ENCODE results near the gene COBLL1. TPM values are rescaled to one million over a fixed set of nuclear protein-coding genes. Genes with fewer than 3 reads are reported as not detected.

Gene COBLL1
- total RNA-seq, 1 experiment from 2014 or later, result 5.9 TPM

GRCh38 chr2:164719996-164720941 is 121.4 kb downstream of the COBLL1 start:
- no peak overlapping the region for H4K5ac ChIP-seq (ENCODE audit: insufficient read length, low read depth, low read length)
- no peak overlapping the region for H3K27ac Mint-ChIP-seq
- no peak overlapping the region for H2BK20ac ChIP-seq (ENCODE audit: low read depth, low read length, poor library complexity, severe bottlenecking)
- no peak overlapping the region for H2AK5ac ChIP-seq (ENCODE audit: insufficient read length, low read length)
- H4K20me1 ChIP-seq (ENCODE audit: control insufficient read depth, insufficient read depth, insufficient read length), result no peaks in the 10 kb centered on the region
- no peaks in the 10 kb centered on the region for H3K4me1 ChIP-seq (ENCODE audit: insufficient read depth, low read length)
- H3K4me2 ChIP-seq (ENCODE audit: insufficient read depth, insufficient read length, low read length), result no peak overlapping the region
- no peak overlapping the region for H3K14ac ChIP-seq (ENCODE audit: insufficient read depth, low read length)
- H3T11ph ChIP-seq (ENCODE audit: low read length), result no peak overlapping the region
- no peak overlapping the region for H3K18ac ChIP-seq (ENCODE audit: insufficient read length, low read depth, low read length)
- H3K23me2 ChIP-seq (ENCODE audit: insufficient read length, low read depth, low read length, poor library complexity, severe bottlenecking), result no peaks in the 10 kb centered on the region
- H3K9me3 Mint-ChIP-seq, result no peaks in the 10 kb centered on the region
- no peak overlapping the region for H3K56ac ChIP-seq (ENCODE audit: insufficient read length, low read depth, low read length)
- H3K27ac ChIP-seq (ENCODE audit: insufficient read length, low read depth, low read length), result no peak overlapping the region
- no peak for DNase-seq
- no peak overlapping the region for H2AFZ ChIP-seq (ENCODE audit: low read length)
- H3K9me3 ChIP-seq (ENCODE audit: control insufficient read depth, low read depth, low read length), result no peaks in the 10 kb centered on the region
- H2BK15ac ChIP-seq (ENCODE audit: low read depth, low read length), result no peak overlapping the region
- H3K4me3 Mint-ChIP-seq, result no peak overlapping the region
- H3K27me3 ChIP-seq (ENCODE audit: insufficient read depth, low read length), result no peaks in the 10 kb centered on the region
- no peak overlapping the region for H2BK120ac ChIP-seq (ENCODE audit: low read depth, low read length, poor library complexity, severe bottlenecking)
- no CpG with 5 or more reads among the region's 3 CpGs for WGBS (ENCODE audit: extremely low coverage, insufficient read length, low lambda C conversion rate)
- H3K4ac ChIP-seq (ENCODE audit: low read depth, low read length), result no peak overlapping the region
- H2BK5ac ChIP-seq (ENCODE audit: insufficient read length, low read length), result no peak overlapping the region
- H3K4me1 Mint-ChIP-seq, result peaks cover 0 to 3% of the 10 kb centered on the region in 2 experiments; a peak in 1 of 4 replicates
- no peaks in the 10 kb centered on the region for H3K79me2 ChIP-seq (ENCODE audit: insufficient read depth, low read length)
- H3K27me3 Mint-ChIP-seq (ENCODE audit: low read depth), result no peaks in the 10 kb centered on the region
- H3K79me1 ChIP-seq (ENCODE audit: insufficient read depth, low read depth, low read length, poor library complexity, severe bottlenecking), result no peaks in the 10 kb centered on the region
- no peak overlapping the region for H2BK12ac ChIP-seq (ENCODE audit: insufficient read length, low read depth, low read length)
- H4K91ac ChIP-seq (ENCODE audit: insufficient read length, low read depth, low read length), result no peak overlapping the region
- H4K8ac ChIP-seq (replicated peaks; ENCODE audit: insufficient read length, low read depth, low read length), result no peak overlapping the region
- no peak overlapping the region for H3K9ac ChIP-seq (ENCODE audit: extremely low read depth, insufficient read length, low read length)
- TF ChIP-seq CTCF (conservative IDR thresholded peaks at IDR 0.05), result no peak
- H3K23ac ChIP-seq (ENCODE audit: insufficient read length, low read depth, low read length), result no peak overlapping the region
- no peaks in the 10 kb centered on the region for H3K36me3 Mint-ChIP-seq (ENCODE audit: insufficient read depth in 1 of 3, low read depth in 3 of 3)
